Nephron (organoid): ENCODE measurements around the gene KCTD21.
A peak's percentile ranks its signal among the peaks of the same experiment; 100 is the strongest.

Experiments
- H3K27ac Mint-ChIP-seq, 3 experiments: 2 replicates each; pipeline ENCODE4 v1.8.0; 2020; ENCODE audit warnings: mixed read lengths in 3 of 3, mild to moderate bottlenecking in 2 of 3, moderate library complexity in 1 of 3
- H3K27me3 Mint-ChIP-seq: 2 replicates; pipeline ENCODE4 v1.8.0; 2021; ENCODE audit warnings: low read depth, mild to moderate bottlenecking, moderate library complexity, mixed read lengths
- H3K36me3 Mint-ChIP-seq: 2 replicates; pipeline ENCODE4 v1.8.0; 2020; ENCODE audit warnings: low read depth, mixed read lengths
- H3K4me1 Mint-ChIP-seq: 2 replicates; pipeline ENCODE4 v1.8.0; 2020; ENCODE audit warnings: mixed read lengths
- H3K4me3 Mint-ChIP-seq, 3 experiments: 2 replicates each; pipeline ENCODE4 v1.8.0; 2020; ENCODE audit warnings: mild to moderate bottlenecking in 3 of 3, mixed read lengths in 3 of 3, moderate library complexity in 2 of 3
- H3K9me3 Mint-ChIP-seq: 2 replicates; pipeline ENCODE4 v1.8.0; 2020; ENCODE audit warnings: mixed read lengths
- TF ChIP-seq, protein P1 (sequence below), 3 experiments: fragments of 200-600 bp; sonication (generic); IDR thresholded peaks; one replicate each; pipeline ENCODE4 v1.5.0; 2021; ENCODE audit warnings: antibody characterized with exemption in 3 of 3; ENCODE audit not compliant: unreplicated experiment in 3 of 3

KCTD21 gene

GRCh38 chr11:78189851-78190250 is 1.4 kb upstream of the KCTD21 start:
- H3K27ac Mint-ChIP-seq: peak overlapping the region; percentile 0 to 65 (median 42)
- H3K4me1 Mint-ChIP-seq: peaks cover 59% of the 10 kb centered on the region
- no peaks in the 10 kb centered on the region for H3K36me3 Mint-ChIP-seq
- H3K27me3 Mint-ChIP-seq: no peaks in the 10 kb centered on the region
- H3K4me3 Mint-ChIP-seq: peak overlapping the region; percentile 97 to 98 (median 98)
- H3K9me3 Mint-ChIP-seq: no peaks in the 10 kb centered on the region
- TF ChIP-seq, protein P1, sequence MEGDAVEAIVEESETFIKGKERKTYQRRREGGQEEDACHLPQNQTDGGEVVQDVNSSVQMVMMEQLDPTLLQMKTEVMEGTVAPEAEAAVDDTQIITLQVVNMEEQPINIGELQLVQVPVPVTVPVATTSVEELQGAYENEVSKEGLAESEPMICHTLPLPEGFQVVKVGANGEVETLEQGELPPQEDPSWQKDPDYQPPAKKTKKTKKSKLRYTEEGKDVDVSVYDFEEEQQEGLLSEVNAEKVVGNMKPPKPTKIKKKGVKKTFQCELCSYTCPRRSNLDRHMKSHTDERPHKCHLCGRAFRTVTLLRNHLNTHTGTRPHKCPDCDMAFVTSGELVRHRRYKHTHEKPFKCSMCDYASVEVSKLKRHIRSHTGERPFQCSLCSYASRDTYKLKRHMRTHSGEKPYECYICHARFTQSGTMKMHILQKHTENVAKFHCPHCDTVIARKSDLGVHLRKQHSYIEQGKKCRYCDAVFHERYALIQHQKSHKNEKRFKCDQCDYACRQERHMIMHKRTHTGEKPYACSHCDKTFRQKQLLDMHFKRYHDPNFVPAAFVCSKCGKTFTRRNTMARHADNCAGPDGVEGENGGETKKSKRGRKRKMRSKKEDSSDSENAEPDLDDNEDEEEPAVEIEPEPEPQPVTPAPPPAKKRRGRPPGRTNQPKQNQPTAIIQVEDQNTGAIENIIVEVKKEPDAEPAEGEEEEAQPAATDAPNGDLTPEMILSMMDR (IDR thresholded peaks at IDR 0.05; ENCODE audit: unreplicated experiment in 3 of 3): no peak

DNA sequence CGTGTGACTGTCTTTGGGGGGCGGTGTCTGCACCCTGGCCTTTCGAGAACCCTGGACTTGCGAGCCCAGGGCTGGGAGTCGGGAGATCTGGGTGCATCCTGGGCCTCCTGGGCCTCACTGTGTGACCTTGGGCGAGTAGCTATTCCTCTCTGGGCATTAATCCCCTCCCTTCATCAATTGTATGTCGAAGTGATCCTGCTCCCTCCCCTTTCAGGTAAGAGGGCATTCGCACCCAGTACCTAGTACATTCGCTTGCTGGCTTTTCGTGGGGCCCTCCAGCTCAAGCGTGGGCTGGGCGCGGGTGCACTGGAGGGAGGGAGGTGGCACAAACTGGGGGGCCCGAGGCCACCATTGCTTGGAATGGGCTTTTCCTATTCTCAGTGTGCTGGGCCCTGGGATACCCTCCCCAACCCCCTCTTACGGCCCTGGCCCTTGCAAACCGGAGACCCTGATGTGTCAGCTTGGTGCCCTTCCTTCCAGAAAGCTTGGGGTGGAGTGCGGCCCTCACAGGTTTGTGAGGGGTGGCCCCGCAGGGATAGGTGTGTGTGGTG is 823 bp upstream of the KCTD21 start:
- H3K27ac Mint-ChIP-seq: peak overlapping the region; percentile 42 to 81 (median 65)
- no peaks in the 10 kb centered on the region for H3K36me3 Mint-ChIP-seq

GRCh38 chr11:78187366-78188285 is 800 bp downstream of the KCTD21 start:
- TF ChIP-seq, protein P1 (IDR thresholded peaks at IDR 0.05; ENCODE audit: unreplicated experiment in 3 of 3): no peak
- H3K27ac Mint-ChIP-seq: peak overlapping the region; percentile 61 to 91 (median 81)
- H3K27me3 Mint-ChIP-seq: no peaks in the 10 kb centered on the region
- peaks cover 4% of the 10 kb centered on the region for H3K36me3 Mint-ChIP-seq
- H3K4me3 Mint-ChIP-seq: peak overlapping the region; percentile 97 to 98 (median 98)
- no peaks in the 10 kb centered on the region for H3K9me3 Mint-ChIP-seq
- peaks cover 38% of the 10 kb centered on the region for H3K4me1 Mint-ChIP-seq

More for the DNA sequence above, 823 bp upstream of the KCTD21 start:
- Mint-ChIP-seq H3K27me3 (no peaks in the 10 kb centered on the region), H3K4me3 (peak overlapping the region; percentile 97 to 98 (median 98)), H3K4me1 (peaks cover 53% of the 10 kb centered on the region), H3K9me3 (no peaks in the 10 kb centered on the region)
- TF ChIP-seq, protein P1 (IDR thresholded peaks at IDR 0.05; ENCODE audit: unreplicated experiment in 3 of 3): no peak

GRCh38 chr11:78181185-78181584 is 7.2 kb downstream of the KCTD21 start:
- H3K27ac Mint-ChIP-seq: no peak overlapping the region
- no peaks in the 10 kb centered on the region for H3K27me3 Mint-ChIP-seq
- no peak overlapping the region for H3K4me3 Mint-ChIP-seq
- peaks cover 7% of the 10 kb centered on the region for H3K36me3 Mint-ChIP-seq
- H3K4me1 Mint-ChIP-seq: no peaks in the 10 kb centered on the region
- TF ChIP-seq, protein P1 (IDR thresholded peaks at IDR 0.05; ENCODE audit: unreplicated experiment in 3 of 3): no peak
- H3K9me3 Mint-ChIP-seq: no peaks in the 10 kb centered on the region

DNA sequence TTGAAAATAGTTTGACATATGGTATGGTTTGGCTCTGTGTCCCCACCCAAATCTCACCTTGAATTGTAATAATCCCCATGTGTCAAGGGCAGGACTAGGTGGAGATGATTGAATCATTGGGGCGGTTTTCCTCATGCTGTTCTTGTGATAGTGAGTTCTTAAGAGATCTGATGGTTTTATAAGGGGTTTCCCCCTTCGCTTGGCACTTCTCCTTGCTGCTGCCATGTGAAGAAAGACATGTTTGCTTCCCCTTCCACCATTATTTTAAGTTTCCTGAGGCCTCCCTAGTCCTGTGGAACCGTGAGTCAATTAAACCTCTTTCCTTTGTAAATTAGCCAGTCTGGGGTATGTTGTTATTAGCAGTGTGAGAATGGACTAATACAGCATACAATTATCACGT is 7.7 kb downstream of the KCTD21 start:
- no peaks in the 10 kb centered on the region for H3K9me3 Mint-ChIP-seq
- H3K4me1 Mint-ChIP-seq: no peaks in the 10 kb centered on the region
- TF ChIP-seq, protein P1 (IDR thresholded peaks at IDR 0.05; ENCODE audit: unreplicated experiment in 3 of 3): no peak
- no peak overlapping the region for H3K27ac Mint-ChIP-seq
- no peak overlapping the region for H3K4me3 Mint-ChIP-seq
- H3K36me3 Mint-ChIP-seq: peaks cover 10% of the 10 kb centered on the region
- no peaks in the 10 kb centered on the region for H3K27me3 Mint-ChIP-seq
